ENCODE data around the gene ACAA2.

DNA sequence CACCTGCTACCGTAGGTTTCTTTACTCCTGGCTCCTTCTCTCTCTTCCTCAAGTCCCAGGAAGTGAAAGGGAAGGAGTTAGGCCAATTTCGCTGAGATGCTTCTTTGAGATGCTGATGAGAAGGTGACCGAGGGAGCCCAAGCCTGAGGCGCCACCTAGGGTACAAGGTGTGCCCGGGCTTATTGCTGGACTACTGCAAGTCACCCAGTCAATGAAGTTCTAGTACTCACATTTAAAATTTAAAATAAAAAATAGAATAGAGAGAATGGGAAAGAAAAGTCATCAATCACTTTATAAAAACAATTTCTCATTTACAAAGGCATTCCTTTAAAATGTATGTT lies 45.3 kb downstream of the ACAA2 start:
- TF ChIP-seq, protein P1, sequence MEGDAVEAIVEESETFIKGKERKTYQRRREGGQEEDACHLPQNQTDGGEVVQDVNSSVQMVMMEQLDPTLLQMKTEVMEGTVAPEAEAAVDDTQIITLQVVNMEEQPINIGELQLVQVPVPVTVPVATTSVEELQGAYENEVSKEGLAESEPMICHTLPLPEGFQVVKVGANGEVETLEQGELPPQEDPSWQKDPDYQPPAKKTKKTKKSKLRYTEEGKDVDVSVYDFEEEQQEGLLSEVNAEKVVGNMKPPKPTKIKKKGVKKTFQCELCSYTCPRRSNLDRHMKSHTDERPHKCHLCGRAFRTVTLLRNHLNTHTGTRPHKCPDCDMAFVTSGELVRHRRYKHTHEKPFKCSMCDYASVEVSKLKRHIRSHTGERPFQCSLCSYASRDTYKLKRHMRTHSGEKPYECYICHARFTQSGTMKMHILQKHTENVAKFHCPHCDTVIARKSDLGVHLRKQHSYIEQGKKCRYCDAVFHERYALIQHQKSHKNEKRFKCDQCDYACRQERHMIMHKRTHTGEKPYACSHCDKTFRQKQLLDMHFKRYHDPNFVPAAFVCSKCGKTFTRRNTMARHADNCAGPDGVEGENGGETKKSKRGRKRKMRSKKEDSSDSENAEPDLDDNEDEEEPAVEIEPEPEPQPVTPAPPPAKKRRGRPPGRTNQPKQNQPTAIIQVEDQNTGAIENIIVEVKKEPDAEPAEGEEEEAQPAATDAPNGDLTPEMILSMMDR (IDR thresholded peaks at IDR 0.05), result peak; percentile 85
- TF ChIP-seq EZH2 (IDR thresholded peaks at IDR 0.05), result no peak
- TF ChIP-seq EZH2phosphoT487 (IDR thresholded peaks at IDR 0.05), result no peak

Measured in neural progenitor cell (in vitro differentiated cells).